Natural killer cell (primary cell): ENCODE data around the gene LNX1. TPM values are rescaled to one million over a fixed set of nuclear protein-coding genes. Genes with fewer than 3 reads are reported as not detected.

Source experiments
- ATAC-seq, 3 donors: fragments of 150-1000 bp in 2 of 3; fragments of 200-7000 bp in 1 of 3; cut with Tn5 transposase; 1 replicate in 1 of 3; 2 replicates in 2 of 3; pipeline ENCODE4 v1.10.0; 2021; ENCODE audit warnings: mild to moderate bottlenecking in 2 of 3, moderate library complexity in 2 of 3
- DNase-seq, 2 donors: peaks; one replicate each; pipeline versions ENCODE4 v3.0.0 to v3.0.0-alpha.2; 2013 to 2021; ENCODE audit warnings: mixed read lengths in 1 of 2
- H3K27ac ChIP-seq: one replicate; pipeline ENCODE4 v1.5.1; 2013; ENCODE audit warnings: mild to moderate bottlenecking, low read length
- H3K27me3 ChIP-seq: one replicate; pipeline ENCODE4 v1.6.1; 2013; ENCODE audit warnings: low read length; ENCODE audit not compliant: control insufficient read depth, insufficient read depth
- H3K36me3 ChIP-seq: one replicate; pipeline ENCODE4 v1.6.1; 2013; ENCODE audit warnings: low read length; ENCODE audit not compliant: control insufficient read depth, insufficient read depth
- H3K4me1 ChIP-seq: one replicate; pipeline ENCODE4 v1.6.1; 2013; ENCODE audit warnings: low read length; ENCODE audit not compliant: control insufficient read depth, insufficient read depth
- H3K4me3 ChIP-seq: one replicate; pipeline ENCODE4 v1.5.1; 2013; ENCODE audit warnings: low read length
- H3K9me3 ChIP-seq: one replicate; pipeline ENCODE4 v1.6.1; 2013; ENCODE audit warnings: low read length; ENCODE audit not compliant: control insufficient read depth, insufficient read depth
- H3K27ac Mint-ChIP-seq, 2 donors: one replicate each; pipeline ENCODE4 v1.8.0; 2022; ENCODE audit warnings: mild to moderate bottlenecking in 2 of 2, mixed read lengths in 2 of 2, moderate library complexity in 1 of 2
- H3K27me3 Mint-ChIP-seq, 2 donors: one replicate each; pipeline ENCODE4 v1.8.0; 2022; ENCODE audit warnings: low read depth in 2 of 2, mixed read lengths in 2 of 2
- H3K36me3 Mint-ChIP-seq: one replicate; pipeline ENCODE4 v1.8.0; 2022; ENCODE audit warnings: mixed read lengths
- H3K4me1 Mint-ChIP-seq, 2 donors: one replicate each; pipeline ENCODE4 v1.8.0; 2022; ENCODE audit warnings: mixed read lengths in 2 of 2
- H3K4me3 Mint-ChIP-seq: one replicate; pipeline ENCODE4 v1.8.0; 2022; ENCODE audit warnings: mild to moderate bottlenecking, moderate library complexity, mixed read lengths
- H3K9me3 Mint-ChIP-seq, 2 donors: one replicate each; pipeline ENCODE4 v1.8.0; 2022; ENCODE audit warnings: mixed read lengths in 2 of 2
- CTCF ChIP-seq: fragments of 200-600 bp; IDR thresholded peaks from one replicate; pipeline ENCODE4 v1.8.0; 2022; ENCODE audit warnings: antibody characterized with exemption
- WGBS: methylation state at CpG from one replicate; pipeline ENCODE4 v1.1.7; 2013; ENCODE audit warnings: missing lambda C conversion rate; ENCODE audit not compliant: insufficient coverage; 5-methylcytosine and 5-hydroxymethylcytosine counted together
- intact Hi-C: fragments of 100-400 bp; cut with micrococcal nuclease; formaldehyde crosslinking; loops from one replicate; pipeline ENCODE4 v1.14.2; 2022
- total RNA-seq, 4 donors: library from RNA; stranded (reverse); fragments of 120-200 nt in 1 of 4; gene quantifications; one replicate each; pipeline versions ENCODE4 v1.2.3 to v1.2.4, GENCODE V29; 2013 to 2022

LNX1 gene
- total RNA-seq, 3 donors from 2014 or later (not counting 1 experiment from before 2014, with no cell fraction given), result not detected

GRCh38 chr4:53537606-53538005 is 53.7 kb downstream of the LNX1 start:
- ATAC-seq (no peak), DNase-seq (no peak)
- H3K4me3 Mint-ChIP-seq, result no peak overlapping the region
- WGBS, result 50% methylated on average over 3 of the region's 3 CpGs
- no peaks in the 10 kb centered on the region for H3K4me1 Mint-ChIP-seq
- H3K27me3 Mint-ChIP-seq, result peaks cover 5 to 15% of the 10 kb centered on the region in 2 donors
- no peak for TF ChIP-seq CTCF
- no peak overlapping the region for H3K4me3 ChIP-seq
- intact Hi-C loops, result no loop called here
- H3K9me3 ChIP-seq, result no peaks in the 10 kb centered on the region
- no peak overlapping the region for H3K27ac Mint-ChIP-seq
- no peaks in the 10 kb centered on the region for H3K36me3 ChIP-seq
- H3K27me3 ChIP-seq, result no peaks in the 10 kb centered on the region
- no peaks in the 10 kb centered on the region for H3K36me3 Mint-ChIP-seq
- no peaks in the 10 kb centered on the region for H3K9me3 Mint-ChIP-seq
- H3K27ac ChIP-seq, result no peak overlapping the region
- no peaks in the 10 kb centered on the region for H3K4me1 ChIP-seq

GRCh38 chr4:53536328-53536727 is 55.0 kb downstream of the LNX1 start:
- no peak for TF ChIP-seq CTCF
- Histone ChIP-seq H3K4me3 (no peak overlapping the region), H3K4me1 (no peaks in the 10 kb centered on the region), H3K27ac (no peak overlapping the region), H3K36me3 (no peaks in the 10 kb centered on the region), H3K27me3 (no peaks in the 10 kb centered on the region), H3K9me3 (no peaks in the 10 kb centered on the region)
- 100% methylated on average over 1 of the region's 2 CpGs for WGBS
- no peak for DNase-seq
- no peak overlapping the region for H3K4me3 Mint-ChIP-seq
- H3K27ac Mint-ChIP-seq, result no peak overlapping the region
- peaks cover 5 to 15% of the 10 kb centered on the region in 2 donors for H3K27me3 Mint-ChIP-seq
- H3K36me3 Mint-ChIP-seq, result no peaks in the 10 kb centered on the region
- intact Hi-C loops, result no loop called here
- H3K4me1 Mint-ChIP-seq, result no peaks in the 10 kb centered on the region
- ATAC-seq, result no peak
- H3K9me3 Mint-ChIP-seq, result no peaks in the 10 kb centered on the region

- H3K27me3 Mint-ChIP-seq, result peaks cover 5 to 15% of the 10 kb centered on the region in 2 donors
- H3K9me3 ChIP-seq, result no peaks in the 10 kb centered on the region
- H3K27ac Mint-ChIP-seq, result no peak overlapping the region
- no peaks in the 10 kb centered on the region for H3K36me3 ChIP-seq
- ATAC-seq, result no peak
- no peak overlapping the region for H3K4me3 ChIP-seq
- H3K4me1 Mint-ChIP-seq, result no peaks in the 10 kb centered on the region
- no peaks in the 10 kb centered on the region for H3K36me3 Mint-ChIP-seq
- H3K9me3 Mint-ChIP-seq, result no peaks in the 10 kb centered on the region
- no peaks in the 10 kb centered on the region for H3K27me3 ChIP-seq
- WGBS, result 67% methylated on average over 2 of the region's 3 CpGs
- no peak for DNase-seq
- no peaks in the 10 kb centered on the region for H3K4me1 ChIP-seq
- H3K4me3 Mint-ChIP-seq, result no peak overlapping the region
- intact Hi-C loops, result no loop called here
- TF ChIP-seq CTCF, result no peak
- H3K27ac ChIP-seq, result no peak overlapping the region
Observed at GRCh38 chr4:53535567-53535966, 55.7 kb downstream of the LNX1 start.

GRCh38 chr4:53534684-53535083 is 56.6 kb downstream of the LNX1 start:
- Histone ChIP-seq H3K4me1 (no peaks in the 10 kb centered on the region), H3K36me3 (no peaks in the 10 kb centered on the region), H3K9me3 (no peaks in the 10 kb centered on the region), H3K27ac (no peak overlapping the region), H3K4me3 (no peak overlapping the region), H3K27me3 (no peaks in the 10 kb centered on the region)
- Mint-ChIP-seq H3K27me3 (peaks cover 5 to 15% of the 10 kb centered on the region in 2 donors), H3K36me3 (no peaks in the 10 kb centered on the region), H3K4me1 (no peaks in the 10 kb centered on the region), H3K4me3 (no peak overlapping the region), H3K9me3 (no peaks in the 10 kb centered on the region), H3K27ac (no peak overlapping the region)
- DNase-seq (no peak), ATAC-seq (no peak)
- 71% methylated on average over 1 of the region's 2 CpGs for WGBS
- intact Hi-C loops, result no loop called here
- no peak for TF ChIP-seq CTCF
